T-helper 9 cell (primary cell): ENCODE data around the gene THRAP3.

Source experiments
- DNase-seq: peaks from one replicate; pipeline ENCODE4 v3.0.0-alpha.2; 2020

THRAP3 gene

GRCh38 chr1:36328713-36329112 lies 104.5 kb downstream of the THRAP3 start:
- no peak for DNase-seq

GRCh38 chr1:36329817-36330216 lies 105.6 kb downstream of the THRAP3 start:
- DNase-seq: no peak

GRCh38 chr1:36330940-36331339 lies 106.7 kb downstream of the THRAP3 start:
- DNase-seq: no peak

GRCh38 chr1:36337830-36338229 lies 113.6 kb downstream of the THRAP3 start:
- no peak for DNase-seq

GRCh38 chr1:36339215-36339614 lies 115.0 kb downstream of the THRAP3 start:
- no peak for DNase-seq

- no peak for DNase-seq
Measured at GRCh38 chr1:36339615-36340014, 115.4 kb downstream of the THRAP3 start.

- no peak for DNase-seq
Measured at GRCh38 chr1:36341626-36342320, 117.5 kb downstream of the THRAP3 start.

- peak; percentile 58 for DNase-seq
Measured at GRCh38 chr1:36342426-36343185, 118.4 kb downstream of the THRAP3 start.

- DNase-seq: no peak
Measured at GRCh38 chr1:36343651-36344394, 119.6 kb downstream of the THRAP3 start.

- DNase-seq: no peak
Measured at GRCh38 chr1:36344395-36344680, 120.1 kb downstream of the THRAP3 start.

GRCh38 chr1:36345353-36345752 lies 121.1 kb downstream of the THRAP3 start:
- no peak for DNase-seq

GRCh38 chr1:36346741-36347370 lies 122.6 kb downstream of the THRAP3 start:
- DNase-seq: no peak

- DNase-seq: no peak
Measured at GRCh38 chr1:36349241-36349671, 125.0 kb downstream of the THRAP3 start.

- DNase-seq: no peak
Measured at GRCh38 chr1:36349839-36350238, 125.6 kb downstream of the THRAP3 start.

GRCh38 chr1:36350659-36351226 lies 126.5 kb downstream of the THRAP3 start:
- peak; percentile 27 for DNase-seq

- DNase-seq: no peak
Measured at GRCh38 chr1:36351227-36351977, 127.2 kb downstream of the THRAP3 start.

GRCh38 chr1:36352125-36352909 lies 128.1 kb downstream of the THRAP3 start:
- DNase-seq: no peak

GRCh38 chr1:36352910-36353878 lies 129.0 kb downstream of the THRAP3 start:
- DNase-seq: no peak

GRCh38 chr1:36354486-36354885 lies 130.2 kb downstream of the THRAP3 start:
- no peak for DNase-seq
